Activated T-cell treated with anti-CD3 and anti-CD28 coated beads for 24 hours (primary cell): Measurements from ENCODE around the gene PYGL.

ENCODE experiments used
- DNase-seq: peaks from one replicate; pipeline ENCODE4 v3.0.0-alpha.2; 2020; ENCODE audit warnings: low read depth

The PYGL gene

DNA sequence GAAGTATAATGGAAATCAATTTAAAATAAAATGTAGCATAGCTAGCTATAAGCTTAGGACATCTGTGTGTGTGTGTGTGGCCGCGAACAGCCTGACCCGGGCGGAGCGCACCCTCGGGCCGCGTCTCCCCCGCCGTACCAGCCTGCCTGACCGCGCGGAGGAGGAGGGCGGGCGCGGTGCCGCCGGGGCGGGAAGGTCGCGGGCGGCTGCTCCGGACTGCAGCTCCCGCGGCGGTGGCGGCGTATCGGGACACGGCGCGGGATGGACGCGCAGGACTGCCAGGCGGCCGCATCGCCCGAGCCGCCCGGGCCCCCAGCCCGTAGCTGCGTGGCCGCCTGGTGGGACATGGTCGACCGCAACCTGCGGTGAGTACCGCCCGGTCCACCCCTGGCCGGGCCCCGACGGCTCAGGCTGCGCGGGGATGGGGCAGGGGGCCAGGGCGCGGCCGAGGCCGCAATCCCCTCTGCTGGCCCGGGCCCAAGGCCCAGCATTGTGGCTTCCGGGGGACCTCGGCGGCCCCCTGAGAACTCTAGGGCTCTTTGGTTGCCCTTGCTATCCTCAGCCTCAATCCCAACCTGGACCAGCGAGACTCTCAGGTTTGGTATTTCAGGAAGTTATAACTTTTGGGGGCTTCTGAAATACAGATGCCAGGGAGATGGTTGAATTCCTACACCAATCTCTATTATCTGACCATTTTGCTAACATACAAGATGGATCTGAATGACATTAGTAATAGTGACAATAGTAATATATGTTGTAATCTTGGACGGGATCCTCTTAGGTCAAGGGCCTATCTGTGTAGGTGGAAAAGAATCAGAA is 72.2 kb downstream of the PYGL start, which contains the start of gene ABHD12B:
TSS of gene ABHD12B (plus strand) at position 140 of the 819 bp plus-strand sequence. CDS start at position 262, 122 bp downstream.
- DNase-seq = no peak

DNA sequence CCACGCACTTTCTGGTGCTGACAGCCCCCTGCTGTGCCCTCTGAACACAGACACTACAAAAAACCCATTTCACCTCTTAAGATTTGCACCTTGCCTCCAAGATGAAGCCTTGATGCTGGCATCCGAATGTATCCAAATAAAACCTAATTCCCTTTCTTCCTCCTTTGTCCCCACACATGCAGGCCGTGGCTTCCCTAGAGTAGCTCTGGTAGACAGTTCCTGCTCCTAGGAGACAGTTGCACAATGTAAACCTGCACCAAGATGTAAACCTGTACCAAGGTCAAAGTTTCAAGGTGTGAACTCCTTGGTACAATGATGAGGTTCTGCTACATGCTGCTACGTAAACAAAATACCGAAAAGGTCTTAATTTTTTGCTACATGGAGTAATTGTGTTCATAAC is 73.1 kb downstream of the PYGL start:
- DNase-seq = no peak

DNA sequence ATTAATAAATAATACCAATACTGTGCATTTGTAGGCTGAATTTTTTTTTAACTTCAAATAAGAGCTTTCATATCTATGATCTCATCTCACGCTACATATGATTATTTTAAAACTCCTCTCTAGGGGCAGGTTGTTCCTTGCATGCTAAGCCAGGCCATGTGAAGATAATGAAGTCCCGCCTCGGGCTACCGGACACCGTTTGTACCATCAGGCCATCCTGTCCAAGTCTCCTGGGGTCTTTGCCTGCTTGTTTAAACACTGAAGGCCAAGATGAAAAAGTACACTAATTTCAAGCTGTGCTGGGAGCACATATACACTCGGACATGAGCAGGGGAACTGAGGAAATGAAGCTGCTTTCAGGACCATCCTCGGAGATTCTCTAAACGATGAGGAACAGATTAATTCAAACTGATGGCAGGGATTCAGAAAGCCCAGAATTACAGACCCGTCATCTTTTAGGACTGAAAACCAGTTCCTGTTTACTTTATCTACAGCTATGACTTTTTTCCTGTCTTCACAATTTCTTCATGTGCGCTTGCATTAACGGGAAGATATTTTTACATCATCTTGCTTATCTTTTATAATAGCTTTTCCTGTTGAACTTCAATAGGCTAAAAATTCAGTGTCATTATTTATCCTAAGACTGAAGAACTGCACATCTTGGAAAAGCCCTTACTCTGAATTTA is 78.7 kb downstream of the PYGL start:
- no peak for DNase-seq

DNA sequence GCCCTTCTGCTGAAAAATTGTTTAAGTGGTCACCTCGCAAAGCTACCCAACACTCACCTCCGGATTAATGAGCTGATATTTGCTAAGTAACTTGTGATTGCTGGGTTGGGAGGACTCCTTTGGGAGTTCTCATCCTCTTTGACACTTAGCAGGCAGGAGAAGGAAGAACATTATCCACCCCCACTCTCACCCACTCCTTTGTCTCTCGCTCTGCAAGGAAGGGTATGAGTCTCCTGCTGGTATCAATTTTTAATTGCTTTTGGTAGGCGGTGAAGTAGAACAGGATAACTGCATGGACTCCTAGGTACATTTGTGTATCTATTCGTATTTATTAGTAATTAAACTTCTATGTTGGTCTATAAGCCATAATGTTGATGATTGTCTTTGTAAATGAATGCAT is 79.3 kb downstream of the PYGL start:
- no peak for DNase-seq

DNA sequence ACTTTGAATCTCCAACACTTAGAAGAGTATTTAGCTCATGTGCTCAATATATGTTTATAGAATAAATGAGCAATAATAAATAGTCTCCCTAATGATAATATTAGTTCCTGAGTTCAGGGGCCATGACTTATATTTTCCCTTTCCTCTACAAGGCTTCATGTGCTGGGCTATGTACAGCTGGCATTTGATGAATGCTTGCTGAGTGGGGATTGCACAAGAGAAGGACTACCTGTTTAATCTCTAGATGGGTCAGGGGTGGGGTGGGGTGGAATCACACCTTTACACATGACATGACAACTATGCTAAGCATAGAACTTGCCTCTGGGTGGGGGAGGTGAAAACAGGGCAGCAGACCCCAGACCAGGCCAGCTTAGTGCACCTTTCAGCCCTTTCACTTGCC is 80.0 kb downstream of the PYGL start:
- no peak for DNase-seq

DNA sequence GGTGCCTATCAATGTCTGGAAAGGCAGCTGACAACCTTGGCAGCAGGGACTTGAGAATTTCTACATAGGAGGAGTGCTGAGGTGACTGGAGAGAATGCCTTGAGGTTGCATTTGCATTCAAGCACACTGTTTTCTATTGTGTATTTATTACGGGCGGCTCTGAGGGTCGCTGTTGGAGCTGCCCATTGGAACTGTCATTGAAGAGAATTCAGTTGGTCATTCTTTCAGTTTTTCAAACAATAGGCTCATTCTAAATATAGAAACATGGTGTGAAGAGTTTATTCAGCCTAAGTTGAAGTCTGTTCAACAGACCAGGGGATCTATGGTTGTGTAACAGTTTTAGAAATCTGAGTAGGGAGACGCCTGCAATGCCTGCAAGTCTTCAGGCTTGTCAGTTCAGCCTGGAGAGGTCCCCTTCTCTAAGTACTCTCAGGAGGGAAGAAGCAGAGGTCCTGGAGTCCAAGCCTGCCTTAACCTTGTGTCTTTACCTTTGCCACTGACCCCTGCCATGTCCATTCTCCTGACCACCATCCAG is 82.2 kb downstream of the PYGL start:
- DNase-seq = no peak

DNA sequence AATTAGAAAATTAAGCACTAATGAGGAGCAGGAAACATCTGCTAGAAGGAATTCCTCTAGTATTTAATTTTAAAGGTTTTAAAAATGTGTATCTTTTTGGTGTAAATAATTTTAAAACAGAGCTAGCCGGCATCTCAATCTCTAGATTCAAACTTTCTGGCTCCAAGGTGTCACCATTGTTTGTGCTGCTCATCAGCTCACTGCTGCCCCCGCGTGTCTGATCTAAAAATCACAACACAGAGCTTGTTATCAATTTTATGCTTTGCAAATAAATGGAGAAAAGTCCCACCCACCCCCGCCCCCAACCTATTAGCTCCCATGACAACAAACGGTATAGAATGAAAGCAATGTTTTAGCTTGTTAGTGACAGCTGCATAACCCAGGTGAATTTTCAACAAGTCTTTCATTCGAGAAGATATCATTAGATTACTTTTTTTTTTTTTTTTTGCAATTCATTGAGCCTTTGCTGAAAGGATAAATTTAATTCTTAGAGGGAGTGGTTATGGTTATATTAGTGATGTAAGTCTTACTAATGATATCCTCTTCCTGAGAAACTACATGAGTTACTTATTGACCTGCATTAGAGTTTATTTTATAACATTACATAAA is 83.7 kb downstream of the PYGL start:
- peak; percentile 82 for DNase-seq

DNA sequence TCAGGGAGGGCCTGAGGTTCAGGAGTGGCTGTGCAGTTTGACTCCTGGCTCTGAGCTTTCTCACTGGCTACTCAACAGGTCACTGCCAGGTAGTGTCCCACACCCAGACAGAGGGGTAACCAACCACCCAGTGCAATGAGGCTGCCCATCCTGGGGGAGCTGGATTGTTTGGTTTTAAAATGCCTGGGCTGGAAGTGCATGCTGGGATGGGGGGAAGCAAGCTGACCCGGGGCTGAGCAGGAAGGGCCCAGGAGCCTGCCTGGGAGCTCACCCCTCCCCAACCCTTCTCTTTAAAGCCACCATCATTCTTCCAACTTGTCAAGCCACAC is 85.0 kb downstream of the PYGL start:
- DNase-seq = no peak

DNA sequence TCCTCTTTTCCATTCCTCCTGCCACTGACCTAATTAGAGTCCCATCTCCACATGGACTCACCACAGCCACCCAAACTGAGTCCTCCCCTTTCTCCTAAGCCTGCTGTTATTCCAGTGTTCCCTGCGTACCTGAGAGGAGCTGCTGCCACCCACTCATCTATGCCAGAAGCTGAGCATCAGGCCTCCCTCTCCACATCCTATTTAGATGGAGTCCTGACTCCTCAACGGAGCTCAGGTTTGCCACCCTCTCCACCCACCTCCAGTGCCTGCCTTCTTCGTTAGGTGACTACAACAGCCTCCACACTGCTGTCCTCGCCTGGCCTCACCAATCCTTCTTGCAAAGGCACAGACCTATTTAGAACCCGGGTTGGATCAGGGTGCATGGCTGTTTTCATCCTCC is 87.6 kb downstream of the PYGL start:
- DNase-seq = no peak

DNA sequence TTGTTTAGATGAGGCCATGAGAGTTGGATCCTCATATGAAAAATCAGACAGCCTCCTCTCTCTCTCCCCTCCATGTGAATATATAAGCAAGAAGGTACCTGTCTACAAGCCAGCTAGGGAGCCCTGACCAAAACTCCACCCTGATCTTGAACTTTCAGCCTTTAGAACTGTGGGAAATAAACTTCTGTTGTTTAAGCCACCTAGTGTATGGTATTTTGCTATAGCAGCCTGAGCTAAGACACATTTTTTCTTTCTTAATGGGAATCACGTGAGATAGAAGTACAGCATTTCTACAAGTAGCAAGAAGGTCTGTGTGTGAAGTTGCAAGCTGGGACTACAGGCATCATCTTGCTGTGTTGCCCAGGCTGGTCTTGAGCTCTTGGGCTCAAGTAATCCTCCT is 88.7 kb downstream of the PYGL start:
- DNase-seq = no peak
